ENCODE data around the gene ALDH3A1.

The ALDH3A1 gene

GRCh38 chr17:19716108-19717030 is 31.7 kb downstream of the ALDH3A1 start, which contains the start of gene SLC47A2:
Gene SLC47A2 (minus strand): TSS chr17:19716584. CDS start chr17:19716555, 29 bp downstream.
- ChIA-PET POLR2A (no interaction called here), CTCF (interaction anchor here (1.1 kb wide), 1 partner anchor 9 kb away, joined by 3 read pairs; no protein-coding TSS in a partner anchor)
- TF ChIP-seq, protein P1, sequence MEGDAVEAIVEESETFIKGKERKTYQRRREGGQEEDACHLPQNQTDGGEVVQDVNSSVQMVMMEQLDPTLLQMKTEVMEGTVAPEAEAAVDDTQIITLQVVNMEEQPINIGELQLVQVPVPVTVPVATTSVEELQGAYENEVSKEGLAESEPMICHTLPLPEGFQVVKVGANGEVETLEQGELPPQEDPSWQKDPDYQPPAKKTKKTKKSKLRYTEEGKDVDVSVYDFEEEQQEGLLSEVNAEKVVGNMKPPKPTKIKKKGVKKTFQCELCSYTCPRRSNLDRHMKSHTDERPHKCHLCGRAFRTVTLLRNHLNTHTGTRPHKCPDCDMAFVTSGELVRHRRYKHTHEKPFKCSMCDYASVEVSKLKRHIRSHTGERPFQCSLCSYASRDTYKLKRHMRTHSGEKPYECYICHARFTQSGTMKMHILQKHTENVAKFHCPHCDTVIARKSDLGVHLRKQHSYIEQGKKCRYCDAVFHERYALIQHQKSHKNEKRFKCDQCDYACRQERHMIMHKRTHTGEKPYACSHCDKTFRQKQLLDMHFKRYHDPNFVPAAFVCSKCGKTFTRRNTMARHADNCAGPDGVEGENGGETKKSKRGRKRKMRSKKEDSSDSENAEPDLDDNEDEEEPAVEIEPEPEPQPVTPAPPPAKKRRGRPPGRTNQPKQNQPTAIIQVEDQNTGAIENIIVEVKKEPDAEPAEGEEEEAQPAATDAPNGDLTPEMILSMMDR (IDR thresholded peaks at IDR 0.05; ENCODE audit: insufficient read depth, low read length, missing control alignments): no peak
- H3K4me3 ChIP-seq (ENCODE audit: low read depth, low read length): no peak within 1 kb of the TSS
- DNase-seq (ENCODE audit: low read depth, low spot score): no peak

GRCh38 chr17:19714542-19715411 is 33.3 kb downstream of the ALDH3A1 start:
- POLR2A ChIA-PET: no interaction called here
- CTCF ChIA-PET: interaction anchor here (1.0 to 1.1 kb wide), 3 partner anchors 8 to 352 kb away, joined by 3 read pairs; partner anchors contain the start of gene B9D1
- no peak for DNase-seq (ENCODE audit: low read depth, low spot score)
- TF ChIP-seq, protein P1 (IDR thresholded peaks at IDR 0.05; ENCODE audit: insufficient read depth, low read length, missing control alignments): no peak
- no peak overlapping the region for H3K4me3 ChIP-seq (ENCODE audit: low read depth, low read length)

DNA sequence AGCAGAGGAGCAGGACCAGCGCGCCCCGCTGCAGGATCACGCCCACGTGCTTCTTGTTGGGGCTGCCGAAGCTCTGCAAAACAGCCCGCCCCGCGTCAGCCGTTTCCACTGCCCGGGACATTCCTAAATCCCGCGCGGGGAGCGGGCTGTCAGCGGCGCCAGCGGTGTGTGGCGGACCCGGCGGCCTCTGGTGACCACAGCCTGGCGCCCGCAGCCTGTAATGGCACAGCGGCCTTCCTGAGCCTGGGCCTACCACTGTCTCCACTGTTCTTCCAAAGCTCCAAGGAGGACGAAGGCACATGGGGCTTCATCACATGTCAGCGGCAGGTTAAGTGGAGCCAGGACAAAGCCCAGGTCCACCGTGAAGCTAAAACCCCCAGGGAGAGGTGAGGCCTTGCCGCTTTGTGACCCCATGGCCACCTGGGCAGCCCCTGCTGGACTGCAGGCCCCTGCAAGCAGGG is 34.2 kb downstream of the ALDH3A1 start:
- no peak overlapping the region for H3K4me3 ChIP-seq (ENCODE audit: low read depth, low read length)
- no peak for DNase-seq (ENCODE audit: low read depth, low spot score)
- ChIA-PET CTCF (interaction anchor here (1.1 kb wide), 1 partner anchor 351 kb away, joined by 3 read pairs; the partner anchor contains the start of gene B9D1), POLR2A (no interaction called here)
- TF ChIP-seq, protein P1 (IDR thresholded peaks at IDR 0.05; ENCODE audit: insufficient read depth, low read length, missing control alignments): no peak

DNA sequence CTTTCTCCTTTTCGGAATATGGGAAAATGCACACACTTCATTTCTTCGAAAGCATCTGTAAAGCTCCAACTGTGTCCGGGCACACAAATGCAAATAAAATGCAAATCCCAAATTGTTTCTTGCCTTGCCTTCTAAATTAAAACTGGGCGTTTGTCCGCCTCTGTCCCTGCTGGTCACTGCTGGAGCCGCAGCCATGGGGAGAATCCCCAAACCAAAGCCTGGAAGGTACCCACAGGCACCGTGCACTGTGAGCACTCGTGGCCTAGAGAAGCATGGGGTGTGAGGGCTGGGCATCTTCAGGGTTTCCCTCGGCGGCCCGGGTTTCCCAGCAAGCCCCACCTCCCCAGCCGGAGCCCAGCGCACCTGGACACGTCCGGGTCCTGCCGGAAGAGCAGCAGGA is 34.6 kb downstream of the ALDH3A1 start:
- TF ChIP-seq, protein P1 (IDR thresholded peaks at IDR 0.05; ENCODE audit: insufficient read depth, low read length, missing control alignments): no peak
- ChIA-PET CTCF (no interaction called here), POLR2A (no interaction called here)
- H3K4me3 ChIP-seq (ENCODE audit: low read depth, low read length): no peak overlapping the region
- no peak for DNase-seq (ENCODE audit: low read depth, low spot score)

- DNase-seq (ENCODE audit: low read depth, low spot score): no peak
- ChIA-PET CTCF (no interaction called here), POLR2A (no interaction called here)
- H3K4me3 ChIP-seq (ENCODE audit: low read depth, low read length): no peak overlapping the region
- TF ChIP-seq, protein P1 (IDR thresholded peaks at IDR 0.05; ENCODE audit: insufficient read depth, low read length, missing control alignments): no peak
Observed at GRCh38 chr17:19712436-19713004, 35.6 kb downstream of the ALDH3A1 start.

All from AG04449 (cell line).